GM21515 (cell line): ENCODE data around the gene REG4.
"Not testable (repeated sequence)": the region's sequence is repeated elsewhere in the genome, so short reads cannot be mapped to it uniquely, and the experiment has no call there.

Source experiments
- ATAC-seq: cut with Tn5 transposase; IDR thresholded peaks from one replicate; pipeline ENCODE4 v1.9.1; 2021; ENCODE audit not compliant: unreplicated experiment

REG4 gene

GRCh38 chr1:119811387-119811786, at the start of gene REG4:
REG4 (minus strand) TSS chr1:119811460; CDS start chr1:119808769, 2,691 bp downstream.
- no peak for ATAC-seq

- no peak for ATAC-seq
These were observed 48.4 kb upstream of the REG4 start for GRCh38 chr1:119859647-119860046.

GRCh38 chr1:119858556-119859214, 47.4 kb upstream of the REG4 start:
- ATAC-seq, result not testable (repeated sequence)

GRCh38 chr1:119858126-119858525, 46.9 kb upstream of the REG4 start:
- ATAC-seq, result no peak

- ATAC-seq, result no peak
These were observed 41.9 kb upstream of the REG4 start for GRCh38 chr1:119853155-119853554.

- ATAC-seq, result not testable (repeated sequence)
These were observed 32.9 kb upstream of the REG4 start for GRCh38 chr1:119844206-119844605.

- ATAC-seq, result no peak
These were observed 30.0 kb upstream of the REG4 start for GRCh38 chr1:119841306-119841705.

GRCh38 chr1:119840745-119841144, 29.5 kb upstream of the REG4 start:
- no peak for ATAC-seq

GRCh38 chr1:119838236-119838635, 27.0 kb upstream of the REG4 start:
- no peak for ATAC-seq

GRCh38 chr1:119834990-119835389, 23.7 kb upstream of the REG4 start:
- no peak for ATAC-seq

- ATAC-seq, result no peak
These were observed 19.8 kb upstream of the REG4 start for GRCh38 chr1:119831027-119831426.

- ATAC-seq, result no peak
These were observed 18.4 kb upstream of the REG4 start for GRCh38 chr1:119829625-119830024.

- ATAC-seq, result not testable (repeated sequence)
These were observed 17.7 kb upstream of the REG4 start for GRCh38 chr1:119829006-119829405.

- no peak for ATAC-seq
These were observed 17.0 kb upstream of the REG4 start for GRCh38 chr1:119828266-119828665.

- no peak for ATAC-seq
These were observed 15.8 kb upstream of the REG4 start for GRCh38 chr1:119827010-119827409.

- no peak for ATAC-seq
These were observed 11.1 kb upstream of the REG4 start for GRCh38 chr1:119822406-119822805.

GRCh38 chr1:119818181-119818580, 6.9 kb upstream of the REG4 start:
- ATAC-seq, result no peak

- ATAC-seq, result no peak
These were observed 5.1 kb upstream of the REG4 start for GRCh38 chr1:119816407-119816806.

- no peak for ATAC-seq
These were observed 4.7 kb upstream of the REG4 start for GRCh38 chr1:119815928-119816327.

- ATAC-seq, result no peak
These were observed 4.1 kb upstream of the REG4 start for GRCh38 chr1:119815361-119815760.

GRCh38 chr1:119814288-119814687, 3.0 kb upstream of the REG4 start:
- ATAC-seq, result no peak

GRCh38 chr1:119811985-119812557, 811 bp upstream of the REG4 start:
- no peak for ATAC-seq
